Fibroblast of pulmonary artery (primary cell): ENCODE data around the gene TTLL8.

Experiments used
- DNase-seq: peaks from one replicate; pipeline ENCODE4 v3.0.0-alpha.2; 2010; ENCODE audit warnings: low read depth
- H3K4me3 ChIP-seq: replicated peaks from 2 replicates; pipeline ENCODE4 v1.5.1; 2011; ENCODE audit warnings: low read depth, mild to moderate bottlenecking, control low read depth, low read length, moderate library complexity
- TF ChIP-seq, protein P1 (sequence below): IDR thresholded peaks from 2 replicates; pipeline ENCODE4 v1.5.1; 2011; ENCODE audit warnings: mild to moderate bottlenecking, control low read depth, low read length, inconsistent platforms; ENCODE audit errors: missing control alignments

The TTLL8 gene

GRCh38 chr22:50083462-50084079 lies 25.5 kb upstream of the TTLL8 start:
- no peak for DNase-seq
- TF ChIP-seq, protein P1, sequence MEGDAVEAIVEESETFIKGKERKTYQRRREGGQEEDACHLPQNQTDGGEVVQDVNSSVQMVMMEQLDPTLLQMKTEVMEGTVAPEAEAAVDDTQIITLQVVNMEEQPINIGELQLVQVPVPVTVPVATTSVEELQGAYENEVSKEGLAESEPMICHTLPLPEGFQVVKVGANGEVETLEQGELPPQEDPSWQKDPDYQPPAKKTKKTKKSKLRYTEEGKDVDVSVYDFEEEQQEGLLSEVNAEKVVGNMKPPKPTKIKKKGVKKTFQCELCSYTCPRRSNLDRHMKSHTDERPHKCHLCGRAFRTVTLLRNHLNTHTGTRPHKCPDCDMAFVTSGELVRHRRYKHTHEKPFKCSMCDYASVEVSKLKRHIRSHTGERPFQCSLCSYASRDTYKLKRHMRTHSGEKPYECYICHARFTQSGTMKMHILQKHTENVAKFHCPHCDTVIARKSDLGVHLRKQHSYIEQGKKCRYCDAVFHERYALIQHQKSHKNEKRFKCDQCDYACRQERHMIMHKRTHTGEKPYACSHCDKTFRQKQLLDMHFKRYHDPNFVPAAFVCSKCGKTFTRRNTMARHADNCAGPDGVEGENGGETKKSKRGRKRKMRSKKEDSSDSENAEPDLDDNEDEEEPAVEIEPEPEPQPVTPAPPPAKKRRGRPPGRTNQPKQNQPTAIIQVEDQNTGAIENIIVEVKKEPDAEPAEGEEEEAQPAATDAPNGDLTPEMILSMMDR: no peak
- H3K4me3 ChIP-seq: no peak overlapping the region

GRCh38 chr22:50082961-50083461 lies 24.9 kb upstream of the TTLL8 start:
- no peak overlapping the region for H3K4me3 ChIP-seq
- DNase-seq: no peak
- TF ChIP-seq, protein P1: no peak

- TF ChIP-seq, protein P1: no peak
- H3K4me3 ChIP-seq: no peak overlapping the region
- DNase-seq: no peak
Observed at GRCh38 chr22:50082197-50082715, 24.2 kb upstream of the TTLL8 start.

DNA sequence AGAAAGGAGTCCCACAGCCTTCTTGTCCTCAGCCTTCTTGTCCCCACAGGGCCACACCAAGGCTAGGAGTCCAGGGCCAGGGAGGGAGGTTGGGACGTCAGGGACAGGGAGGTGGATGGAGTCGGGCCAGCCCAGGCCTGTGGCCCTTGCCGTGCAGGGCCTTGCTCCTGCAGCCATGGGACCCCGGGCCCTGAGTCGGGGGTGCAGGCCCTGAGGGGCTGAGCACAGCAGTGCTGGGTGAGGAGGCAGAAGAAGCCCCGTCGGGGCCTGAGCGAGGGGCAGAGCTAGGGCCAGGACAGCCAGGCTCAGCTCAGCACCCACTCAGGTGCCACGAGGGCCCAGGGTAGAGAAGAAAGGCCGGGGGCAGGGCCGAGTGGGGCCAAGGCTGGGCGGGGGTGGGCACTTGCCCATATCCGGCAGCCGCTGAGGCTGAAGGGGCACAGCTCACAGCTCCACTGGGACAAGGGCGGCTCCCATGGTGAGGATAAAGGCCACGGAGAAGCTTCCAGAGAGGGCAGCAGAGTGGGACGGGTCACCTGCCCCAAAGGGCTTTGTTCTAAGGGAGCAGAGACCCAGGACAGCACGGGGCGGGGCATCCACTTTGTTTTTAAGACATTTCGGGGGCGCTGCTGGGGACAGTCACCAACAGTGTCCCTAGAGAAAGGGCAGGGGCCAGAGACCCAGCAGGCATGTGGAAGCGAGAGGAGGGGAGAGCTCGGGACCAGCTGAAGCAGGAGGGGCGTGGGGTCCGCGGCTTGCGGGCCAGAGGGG lies 23.5 kb upstream of the TTLL8 start:
- no peak for DNase-seq
- no peak overlapping the region for H3K4me3 ChIP-seq
- TF ChIP-seq, protein P1: no peak

GRCh38 chr22:50080077-50080465 lies 22.0 kb upstream of the TTLL8 start:
- no peak overlapping the region for H3K4me3 ChIP-seq
- TF ChIP-seq, protein P1: no peak
- no peak for DNase-seq

- no peak overlapping the region for H3K4me3 ChIP-seq
- TF ChIP-seq, protein P1: no peak
- DNase-seq: no peak
Observed at GRCh38 chr22:50078761-50079160, 20.7 kb upstream of the TTLL8 start.
